Breast epithelium (tissue), 3 donors: ENCODE measurements around the gene EXOSC5.

ENCODE experiments used
- POLR2A ChIP-seq: fragments of 450-650 bp; IDR thresholded peaks from one replicate; pipeline ENCODE4 v1.6.1; 2016; ENCODE audit warnings: antibody characterized with exemption, mild to moderate bottlenecking, moderate library complexity
- POLR2AphosphoS5 ChIP-seq, 3 donors: sonication (generic); formaldehyde crosslinking; IDR thresholded peaks; one replicate each; pipeline ENCODE4 v1.6.1; 2017; ENCODE audit warnings: antibody characterized with exemption in 3 of 3
- TF ChIP-seq, protein P1 (sequence below), 3 donors: fragments of 450-650 bp; IDR thresholded peaks; one replicate each; pipeline ENCODE4 v1.5.1; 2016 to 2017; ENCODE audit warnings: antibody characterized with exemption in 3 of 3, mild to moderate bottlenecking in 3 of 3, moderate library complexity in 3 of 3

DNA sequence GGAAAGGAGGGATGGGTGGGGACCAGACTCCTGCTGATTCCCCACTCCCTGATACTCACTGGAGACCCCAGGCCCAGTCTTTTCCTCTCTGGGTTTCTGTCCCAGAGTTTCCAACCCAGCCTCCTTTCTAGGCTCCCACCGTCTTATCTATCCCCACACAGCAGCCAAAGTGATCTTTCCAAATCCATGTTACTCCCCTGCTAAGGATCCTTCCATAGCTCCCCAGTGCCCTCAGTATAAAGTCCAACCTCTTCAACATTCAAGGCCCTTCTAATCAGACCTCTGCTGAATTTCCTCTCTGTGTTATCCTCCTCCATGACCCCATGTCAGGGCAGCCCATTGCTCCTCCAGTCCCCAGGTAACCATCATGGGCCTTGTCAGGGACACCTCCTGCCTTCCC is 42.1 kb downstream of the EXOSC5 start:
- TF ChIP-seq, protein P1, sequence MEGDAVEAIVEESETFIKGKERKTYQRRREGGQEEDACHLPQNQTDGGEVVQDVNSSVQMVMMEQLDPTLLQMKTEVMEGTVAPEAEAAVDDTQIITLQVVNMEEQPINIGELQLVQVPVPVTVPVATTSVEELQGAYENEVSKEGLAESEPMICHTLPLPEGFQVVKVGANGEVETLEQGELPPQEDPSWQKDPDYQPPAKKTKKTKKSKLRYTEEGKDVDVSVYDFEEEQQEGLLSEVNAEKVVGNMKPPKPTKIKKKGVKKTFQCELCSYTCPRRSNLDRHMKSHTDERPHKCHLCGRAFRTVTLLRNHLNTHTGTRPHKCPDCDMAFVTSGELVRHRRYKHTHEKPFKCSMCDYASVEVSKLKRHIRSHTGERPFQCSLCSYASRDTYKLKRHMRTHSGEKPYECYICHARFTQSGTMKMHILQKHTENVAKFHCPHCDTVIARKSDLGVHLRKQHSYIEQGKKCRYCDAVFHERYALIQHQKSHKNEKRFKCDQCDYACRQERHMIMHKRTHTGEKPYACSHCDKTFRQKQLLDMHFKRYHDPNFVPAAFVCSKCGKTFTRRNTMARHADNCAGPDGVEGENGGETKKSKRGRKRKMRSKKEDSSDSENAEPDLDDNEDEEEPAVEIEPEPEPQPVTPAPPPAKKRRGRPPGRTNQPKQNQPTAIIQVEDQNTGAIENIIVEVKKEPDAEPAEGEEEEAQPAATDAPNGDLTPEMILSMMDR (IDR thresholded peaks at IDR 0.05), result no peak
- no peak for TF ChIP-seq POLR2AphosphoS5 (IDR thresholded peaks at IDR 0.05)
- TF ChIP-seq POLR2A, result no peak
